UCSD-AML1 (cell line): ENCODE data around the gene R3HDM2.
A peak's percentile ranks its signal among the peaks of the same experiment; 100 is the strongest.

ENCODE experiments used
- DNase-seq: peaks from one replicate; lab custom pipeline; 2025; ENCODE audit not compliant: unreplicated experiment; lab: John Stamatoyannopoulos, UW

The R3HDM2 gene

DNA sequence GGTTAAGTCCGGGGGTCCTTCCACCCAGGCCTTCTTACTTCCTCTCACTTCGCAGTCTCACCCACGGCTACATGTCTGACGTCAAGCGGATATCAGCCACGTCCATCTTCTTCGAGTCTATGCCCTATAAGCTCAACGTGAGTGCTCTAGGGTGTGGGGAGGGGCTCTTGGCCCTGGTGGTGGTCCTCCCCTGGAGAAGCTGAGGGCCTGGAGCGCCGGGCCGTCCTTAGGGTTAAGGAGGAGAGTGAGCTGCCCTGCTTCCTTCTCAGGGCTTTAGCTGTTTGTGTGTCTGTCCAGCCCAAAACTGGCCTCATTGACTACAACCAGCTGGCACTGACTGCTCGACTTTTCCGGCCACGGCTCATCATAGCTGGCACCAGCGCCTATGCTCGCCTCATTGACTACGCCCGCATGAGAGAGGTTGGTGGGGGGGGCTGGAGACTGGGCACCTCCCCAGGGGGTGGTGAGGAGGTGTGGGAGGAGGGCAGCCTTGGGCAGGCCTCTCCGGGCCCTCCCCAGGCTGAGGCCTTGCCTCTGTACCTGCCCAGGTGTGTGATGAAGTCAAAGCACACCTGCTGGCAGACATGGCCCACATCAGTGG, 198.6 kb downstream of the R3HDM2 start:
- no peak for DNase-seq

DNA sequence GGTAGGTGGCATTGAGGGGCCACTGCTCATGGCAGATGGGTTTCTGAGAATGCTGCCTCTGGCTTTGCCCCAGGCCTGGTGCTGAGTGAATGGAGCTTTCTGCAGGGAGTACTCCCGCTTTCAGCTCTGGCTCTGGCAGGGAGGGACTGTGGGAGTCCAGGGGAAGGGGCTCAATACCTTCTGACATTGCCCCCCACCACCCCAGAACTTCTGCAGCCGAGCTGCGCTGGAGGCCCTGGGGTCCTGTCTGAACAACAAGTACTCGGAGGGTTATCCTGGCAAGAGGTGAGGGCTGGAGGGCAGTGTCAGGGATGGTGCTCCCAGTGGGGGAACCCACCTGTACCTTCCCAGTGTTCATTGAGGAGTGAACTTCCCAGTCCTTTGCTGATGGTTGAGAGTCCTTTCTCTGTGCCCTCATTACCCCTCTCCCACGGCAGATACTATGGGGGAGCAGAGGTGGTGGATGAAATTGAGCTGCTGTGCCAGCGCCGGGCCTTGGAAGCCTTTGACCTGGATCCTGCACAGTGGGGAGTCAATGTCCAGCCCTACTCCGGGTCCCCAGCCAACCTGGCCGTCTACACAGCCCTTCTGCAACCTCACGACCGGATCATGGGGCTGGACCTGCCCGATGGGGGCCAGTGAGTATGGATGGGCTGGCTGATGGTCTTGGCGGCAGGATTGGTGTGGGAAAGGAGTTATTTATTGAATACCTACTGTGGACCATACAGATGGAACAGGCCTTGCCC, 199.4 kb downstream of the R3HDM2 start:
- no peak for DNase-seq

DNA sequence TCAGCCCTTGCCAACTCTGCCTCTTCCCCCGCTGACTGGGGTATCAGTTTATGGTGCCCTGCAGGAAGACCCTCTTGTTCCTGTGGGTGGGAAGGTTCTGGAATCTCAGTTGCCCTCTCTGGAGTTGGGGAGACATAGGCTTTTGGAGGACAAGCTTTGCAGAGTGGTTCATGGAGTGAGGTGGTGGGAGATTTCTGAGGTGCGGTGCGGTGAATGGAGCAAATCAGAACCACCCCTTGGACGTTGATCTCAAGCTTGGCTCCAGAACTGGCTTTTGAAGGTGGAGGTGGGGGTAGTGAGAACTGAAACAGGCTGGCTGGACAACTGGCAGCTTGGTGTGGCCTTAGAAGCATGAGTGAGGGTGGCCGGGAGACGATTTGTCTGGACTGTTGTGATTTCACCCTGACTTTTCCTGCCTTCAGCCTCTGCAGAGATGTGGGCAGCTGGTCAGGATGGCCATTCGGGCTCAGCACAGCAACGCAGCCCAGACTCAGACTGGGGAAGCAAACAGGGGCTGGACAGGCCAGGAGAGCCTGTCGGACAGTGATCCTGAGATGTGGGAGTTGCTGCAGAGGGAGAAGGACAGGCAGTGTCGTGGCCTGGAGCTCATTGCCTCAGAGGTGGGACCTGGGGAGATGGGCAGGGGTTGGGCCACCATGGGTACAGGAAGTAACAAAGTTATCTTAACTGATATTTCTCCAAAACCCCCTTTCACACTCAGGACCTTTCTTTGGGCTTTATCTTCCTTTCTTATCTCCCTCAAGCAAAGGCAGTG, 200.3 kb downstream of the R3HDM2 start:
- DNase-seq: no peak

DNA sequence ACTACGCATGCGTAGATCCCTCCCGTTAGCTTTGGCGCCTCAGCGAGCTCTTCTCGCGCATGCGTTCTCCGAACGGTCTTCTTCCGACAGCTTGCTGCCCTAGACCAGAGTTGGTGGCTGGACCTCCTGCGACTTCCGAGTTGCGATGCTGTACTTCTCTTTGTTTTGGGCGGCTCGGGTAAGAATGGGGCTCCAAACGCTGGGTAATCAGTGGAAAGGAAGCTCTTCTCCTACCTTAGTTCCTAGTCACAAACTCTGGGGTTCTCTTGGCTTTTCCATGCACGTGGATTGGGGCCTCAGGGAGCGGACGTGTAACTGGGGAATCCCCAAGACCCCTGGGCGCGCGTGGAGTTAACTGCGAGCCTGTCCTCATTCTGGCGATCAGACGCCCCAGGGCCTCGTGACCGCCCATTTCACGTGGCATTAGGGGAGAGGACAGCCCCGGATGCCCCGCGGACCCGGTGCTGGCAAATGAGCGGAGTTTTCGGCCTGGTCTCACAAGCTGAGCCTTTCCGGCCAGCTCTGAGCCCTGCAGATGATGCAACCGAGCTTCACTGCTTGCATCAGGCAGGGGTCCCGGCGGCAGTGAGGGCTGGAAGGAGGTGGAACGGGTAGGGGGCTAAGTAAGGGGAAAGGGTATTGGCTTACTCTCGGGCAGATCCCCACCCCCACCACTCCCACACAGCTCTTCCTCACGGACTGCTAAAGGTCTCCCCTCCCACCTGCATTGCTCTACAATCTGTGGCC, 201.0 kb downstream of the R3HDM2 start, which contains the start of gene SHMT2:
SHMT2 (plus strand) TSS at position 78 of the 747 bp plus-strand sequence; CDS start at position 146, 68 bp downstream.
- peak; percentile 91 for DNase-seq

DNA sequence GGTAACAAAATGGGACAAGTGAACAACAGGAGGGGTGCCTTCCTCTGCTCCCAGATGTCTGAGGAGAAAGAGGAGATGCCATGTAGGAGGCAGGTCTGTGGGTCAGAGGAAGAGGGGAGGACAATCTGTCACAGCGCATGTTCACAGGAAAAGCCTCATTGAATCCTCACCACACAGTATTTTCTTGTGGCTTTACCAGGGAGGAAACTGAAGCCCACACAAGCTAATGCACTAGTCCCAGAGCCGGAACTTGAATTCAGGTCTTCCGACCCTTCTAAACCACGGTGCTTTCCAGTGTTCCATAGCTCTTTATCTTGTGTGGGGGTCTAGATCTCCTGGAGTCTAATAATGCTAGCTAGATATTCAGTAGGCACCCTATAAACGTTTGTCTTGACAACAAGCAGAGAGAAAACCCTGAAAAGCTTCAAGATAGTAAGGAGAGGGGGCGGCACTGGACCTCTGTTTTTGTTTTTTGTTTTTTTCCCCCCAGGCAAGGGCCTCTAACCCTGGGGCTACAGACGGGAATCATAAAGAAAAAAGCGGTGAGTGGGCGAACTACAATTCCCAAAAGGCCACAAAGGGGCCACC, 201.7 kb downstream of the R3HDM2 start:
- peak; percentile 59 for DNase-seq

DNA sequence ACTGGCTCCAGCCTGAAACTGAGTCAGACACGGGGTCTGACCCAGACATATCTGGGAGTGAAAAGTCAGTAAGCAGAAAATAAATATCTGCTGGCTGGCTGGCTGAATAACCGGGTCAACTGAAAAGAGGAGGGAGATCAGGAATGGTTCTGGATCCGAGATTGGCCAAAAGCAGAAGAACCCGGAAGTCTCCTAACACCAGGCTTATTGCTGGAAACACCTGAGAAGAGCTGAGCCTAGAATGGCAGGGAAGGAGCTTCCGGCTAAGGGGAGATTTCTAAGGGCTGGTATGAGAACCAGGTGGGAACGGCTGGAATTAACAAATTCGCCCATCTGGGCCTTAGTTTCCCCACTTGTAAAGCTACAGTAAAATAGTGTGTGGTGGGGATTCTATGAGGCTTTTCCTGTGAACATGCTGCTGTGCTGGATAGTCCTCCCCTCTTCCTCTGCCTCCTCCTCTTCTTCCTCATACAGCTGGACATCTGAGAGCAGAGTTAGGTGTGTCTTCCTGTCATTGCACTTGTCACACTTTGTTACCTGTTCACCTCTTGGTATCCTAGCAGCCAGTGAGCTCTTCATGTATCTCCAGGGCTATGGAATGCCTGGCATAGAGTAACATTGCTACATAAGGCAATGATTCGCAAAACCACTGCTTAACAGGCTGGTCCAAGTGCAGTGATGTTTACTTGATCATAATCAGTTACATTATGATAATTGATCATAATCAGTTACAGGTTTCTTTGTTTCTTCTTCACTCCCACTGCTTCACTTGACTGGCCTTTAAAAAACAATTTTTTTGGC, 203.3 kb downstream of the R3HDM2 start:
- no peak for DNase-seq

DNA sequence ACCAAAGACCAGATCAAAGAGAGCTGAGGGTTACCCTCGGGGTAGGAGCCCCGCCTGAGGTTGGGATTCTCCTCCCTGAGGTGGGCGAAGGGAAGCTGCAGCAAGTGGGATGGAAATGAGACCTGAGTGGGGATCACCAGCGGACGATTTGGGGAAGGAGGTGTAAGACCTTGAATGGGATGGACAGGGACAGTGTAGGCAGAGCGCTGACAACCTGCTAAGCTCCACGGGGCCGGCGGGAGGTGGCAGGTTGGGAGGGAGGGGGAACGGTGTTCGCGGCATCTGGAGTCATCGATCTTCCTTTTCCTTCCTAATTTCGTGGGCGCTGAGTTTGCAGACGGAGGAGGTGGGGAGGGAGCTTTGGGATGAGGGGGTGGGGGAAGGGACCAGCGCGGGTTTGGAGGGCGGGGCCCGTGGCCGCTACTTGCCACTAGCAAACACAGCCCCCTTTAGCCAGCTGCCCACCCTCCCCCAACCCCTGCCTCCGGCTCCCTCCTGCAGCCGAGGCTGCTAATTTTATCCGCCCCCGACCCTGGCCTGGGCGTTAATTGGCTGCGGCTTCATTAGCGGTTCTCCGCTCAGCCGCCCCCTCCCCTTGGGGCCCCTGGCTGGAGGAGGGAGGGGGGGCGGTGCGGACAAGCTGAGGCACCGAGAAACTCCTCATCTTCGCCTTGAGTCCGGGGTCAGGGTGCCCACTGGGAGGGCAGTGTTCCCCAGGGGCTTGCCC, 204.1 kb downstream of the R3HDM2 start:
- no peak for DNase-seq

DNA sequence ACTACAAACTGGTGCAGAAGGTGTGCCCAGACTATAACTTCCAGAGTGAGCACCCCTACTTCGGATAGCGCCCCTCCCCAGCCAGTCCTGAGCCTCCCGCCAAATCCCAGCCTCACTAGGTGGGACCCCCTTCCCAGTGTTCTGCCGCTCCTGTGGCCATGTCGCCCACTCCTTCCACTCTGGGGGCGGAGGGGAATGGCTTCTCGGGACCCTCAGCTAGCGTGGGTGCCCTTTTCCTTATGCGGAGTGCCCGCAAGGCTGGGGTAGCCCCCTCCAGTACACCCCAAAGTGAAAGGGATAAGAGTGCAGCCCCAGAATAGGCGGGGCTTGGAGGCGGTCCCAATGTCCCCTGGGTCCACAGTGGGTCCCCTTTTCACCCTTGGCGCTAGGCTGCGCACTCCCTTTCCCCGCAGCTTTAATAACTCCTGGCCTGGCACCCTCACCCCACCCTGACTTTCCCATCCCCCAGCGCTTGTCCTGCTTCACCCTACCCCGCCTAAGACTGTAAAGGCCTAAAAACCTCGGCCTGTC, 205.1 kb downstream of the R3HDM2 start:
- no peak for DNase-seq

DNA sequence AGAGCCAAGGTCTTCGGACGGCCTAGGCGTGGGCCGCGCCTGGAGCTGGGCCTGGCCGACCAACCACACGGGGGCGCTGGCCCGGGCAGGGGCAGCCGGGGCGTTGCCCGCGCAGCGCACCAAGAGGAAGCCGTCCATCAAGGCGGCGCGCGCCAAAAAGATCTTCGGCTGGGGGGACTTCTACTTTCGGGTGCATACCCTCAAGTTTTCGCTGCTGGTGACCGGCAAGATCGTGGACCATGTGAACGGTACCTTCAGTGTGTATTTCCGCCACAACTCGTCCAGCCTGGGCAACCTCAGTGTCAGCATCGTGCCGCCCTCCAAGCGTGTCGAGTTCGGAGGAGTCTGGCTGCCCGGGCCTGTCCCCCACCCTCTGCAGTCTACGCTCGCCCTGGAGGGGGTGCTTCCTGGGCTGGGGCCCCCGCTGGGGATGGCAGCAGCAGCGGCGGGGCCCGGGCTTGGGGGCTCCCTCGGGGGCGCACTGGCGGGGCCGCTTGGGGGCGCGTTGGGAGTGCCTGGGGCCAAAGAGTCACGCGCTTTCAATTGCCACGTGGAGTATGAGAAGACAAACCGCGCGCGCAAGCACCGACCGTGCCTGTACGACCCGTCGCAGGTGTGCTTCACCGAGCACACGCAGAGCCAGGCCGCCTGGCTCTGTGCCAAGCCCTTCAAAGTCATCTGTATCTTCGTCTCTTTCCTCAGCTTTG, 205.7 kb downstream of the R3HDM2 start:
- DNase-seq: peak; percentile 81

DNA sequence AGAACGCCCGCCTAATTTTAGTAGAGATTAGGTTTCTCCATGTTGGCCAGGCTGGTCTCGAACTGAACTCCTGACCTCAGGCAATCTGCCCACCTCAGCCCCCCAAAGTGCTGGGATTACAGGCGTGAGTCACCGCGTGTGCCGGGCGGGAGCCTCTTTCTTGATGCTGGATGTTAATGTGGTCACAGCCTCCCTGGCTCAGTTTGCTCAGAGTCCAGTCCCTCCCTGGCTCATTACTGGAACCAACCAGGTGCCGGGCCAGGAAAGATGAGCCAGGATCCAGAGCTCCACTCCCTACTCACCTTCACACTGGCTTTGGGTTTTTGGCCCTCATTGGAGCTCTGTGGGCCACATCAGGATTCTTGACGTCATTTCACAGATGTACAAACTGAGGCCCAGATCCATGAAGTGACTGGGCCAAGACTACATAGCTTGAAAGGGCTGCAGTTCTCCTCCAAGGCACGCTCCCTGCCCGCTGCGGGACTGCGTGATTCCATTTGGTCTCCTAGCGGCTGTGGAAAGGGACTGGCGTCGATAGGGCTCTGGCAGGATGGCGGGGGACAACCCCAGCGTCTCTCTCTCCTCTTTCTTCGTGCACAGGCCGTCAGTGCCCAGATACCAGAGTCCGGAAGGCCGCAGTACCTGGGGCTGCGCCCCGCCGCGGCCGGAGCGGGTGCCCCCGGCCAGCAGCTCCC, 206.4 kb downstream of the R3HDM2 start:
- no peak for DNase-seq

DNA sequence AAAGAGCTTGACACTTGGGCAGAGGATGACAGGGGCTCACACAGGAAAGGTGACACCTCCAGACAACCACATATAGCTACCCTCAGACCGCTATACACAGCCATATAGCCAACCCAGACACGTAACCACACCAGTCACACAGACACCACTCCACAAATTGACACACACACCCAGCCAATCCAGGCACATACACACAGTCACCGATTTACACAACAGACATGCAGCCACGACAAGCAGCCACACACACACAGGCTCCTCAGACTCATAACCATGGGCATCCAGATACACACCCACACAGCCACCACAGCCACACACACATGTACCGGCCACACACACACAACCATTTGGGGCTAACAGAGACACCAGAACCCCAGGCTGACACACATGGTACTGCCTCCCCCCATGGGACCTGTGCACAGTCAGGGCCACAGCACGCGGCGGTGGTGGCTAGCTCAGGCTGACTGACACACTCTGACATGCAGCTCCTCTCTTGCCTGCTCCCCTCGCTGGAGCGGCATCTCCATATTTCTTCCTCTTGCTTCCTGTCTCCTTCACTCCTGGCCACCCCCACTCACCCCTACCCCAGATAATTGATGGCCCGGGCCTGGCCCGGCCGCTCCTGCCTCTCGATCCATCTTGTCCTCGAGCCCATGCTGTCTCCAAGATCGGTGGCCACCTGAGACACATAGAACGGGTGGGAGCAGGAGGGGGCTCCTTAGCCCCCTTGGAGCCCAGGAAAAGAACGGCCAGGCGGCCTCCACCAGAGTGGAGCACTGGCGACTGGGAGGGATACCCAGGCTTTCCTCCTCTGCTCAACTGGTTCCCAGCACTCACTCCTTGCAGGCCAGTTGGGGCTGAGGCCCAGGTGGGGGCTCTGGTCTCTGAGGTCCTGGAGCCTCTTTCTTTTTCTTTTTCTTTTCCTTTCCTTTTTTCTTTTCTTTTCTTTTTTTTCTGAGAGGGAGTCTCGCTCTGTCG, 207.4 kb downstream of the R3HDM2 start:
- no peak for DNase-seq

DNA sequence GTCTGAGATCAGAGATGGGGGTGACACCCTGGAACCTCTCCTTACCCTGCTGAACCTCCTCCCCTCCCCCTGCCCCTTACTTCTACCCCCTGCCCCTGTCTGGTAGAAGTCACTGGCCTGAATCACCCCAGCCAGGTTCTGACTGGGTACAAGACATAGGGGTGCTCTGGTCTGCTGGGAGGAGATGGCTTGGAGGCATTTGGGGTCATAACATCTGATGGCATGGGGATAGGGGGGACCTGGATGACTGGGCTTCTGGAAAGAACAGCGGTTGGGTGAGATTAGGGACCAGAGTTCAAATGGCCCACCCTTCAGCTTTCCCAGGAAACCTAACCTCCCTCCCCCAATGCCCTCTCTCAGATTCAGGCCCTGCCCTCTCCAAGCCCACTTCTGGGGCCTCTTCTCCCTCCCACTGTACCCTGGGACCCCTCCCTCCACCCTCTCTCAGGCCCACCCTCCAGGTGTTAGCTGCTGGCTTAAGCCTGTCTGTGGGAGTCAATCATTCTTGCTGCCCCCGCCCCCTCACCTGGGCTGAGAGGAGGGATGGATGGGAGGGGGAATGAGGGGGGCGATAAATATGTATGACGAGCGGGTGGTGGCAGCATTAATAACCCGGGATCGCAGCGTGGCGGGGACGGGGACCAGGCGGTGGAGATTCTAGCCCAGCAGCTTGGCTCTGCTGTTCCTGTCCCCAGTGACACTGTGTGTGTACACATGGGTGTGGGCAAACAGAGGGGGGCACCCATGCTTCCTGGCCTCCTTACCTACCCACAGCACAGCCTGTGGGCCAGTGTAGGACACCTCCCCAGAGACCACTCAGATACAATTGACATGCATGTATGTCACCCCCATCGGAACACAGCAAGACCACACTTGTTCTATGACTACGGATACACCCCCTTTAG, 208.3 kb downstream of the R3HDM2 start:
- DNase-seq: no peak

DNA sequence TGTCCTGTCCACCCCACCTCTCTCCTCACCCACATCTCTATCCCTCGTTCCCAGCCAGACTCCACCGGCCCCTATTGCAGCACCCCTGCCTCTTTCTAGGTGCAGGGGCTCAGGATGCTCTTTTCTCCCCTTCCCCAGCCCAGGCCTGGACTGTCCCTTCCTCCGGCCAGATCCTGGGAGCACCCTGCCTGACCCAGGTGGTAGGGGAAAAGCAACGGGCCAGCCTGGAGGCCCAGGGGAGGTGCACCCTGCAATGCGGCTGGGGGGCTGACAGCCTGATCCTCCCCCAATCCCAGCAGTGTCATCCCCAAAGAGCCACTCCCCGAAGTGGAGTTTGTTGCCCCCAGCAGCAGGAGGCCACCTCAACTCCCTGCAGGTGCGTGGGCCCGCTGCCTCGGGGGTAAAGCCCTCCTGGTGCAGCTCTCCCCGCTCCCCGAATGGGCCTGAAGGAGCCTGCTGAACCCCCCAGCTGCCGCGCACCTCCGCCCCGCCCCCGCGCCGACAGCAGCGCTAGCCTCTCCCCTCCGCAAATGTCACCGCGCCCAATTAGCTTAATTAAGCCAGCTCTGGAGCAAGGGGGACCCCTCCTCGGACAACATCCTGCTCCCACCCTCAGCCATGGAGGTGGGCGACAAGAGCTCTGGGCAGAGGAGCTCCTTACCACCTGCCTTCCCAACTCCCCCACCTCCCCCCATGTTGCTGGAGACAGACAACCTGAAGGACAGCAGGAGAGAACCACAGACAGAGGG, 209.5 kb downstream of the R3HDM2 start:
- no peak for DNase-seq

DNA sequence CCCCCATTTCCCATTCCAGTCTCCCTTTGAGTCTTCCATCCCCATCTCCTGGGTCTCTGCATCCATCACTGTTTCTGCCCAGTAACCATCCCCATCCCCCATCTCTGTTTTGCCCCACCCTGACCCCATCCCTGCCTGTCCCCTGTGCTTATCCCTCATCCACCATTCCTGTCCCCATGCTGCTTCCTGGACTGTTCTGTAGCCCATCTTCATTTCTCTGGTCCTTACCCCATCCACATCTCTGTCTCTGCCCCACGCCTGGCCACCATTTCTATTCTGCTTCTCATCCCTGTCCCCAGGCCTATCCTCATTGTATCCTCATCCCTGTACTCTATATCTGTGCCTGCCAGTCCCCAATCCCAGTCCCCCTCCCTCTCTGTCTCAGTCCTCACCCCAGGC, 210.1 kb downstream of the R3HDM2 start:
- DNase-seq: no peak
